RWPE1 (cell line): Measurements from ENCODE around the gene EZH1.

ENCODE experiments used
- CTCF ChIA-PET: fragments of 350-600 bp; sonication (Branson Sonifier 250); formaldehyde crosslinking; extraction: SDS; loops from one replicate; lab custom pipeline; 2021; lab: Yijun Ruan, JAX
- POLR2A ChIA-PET: fragments of 400-600 bp; formaldehyde crosslinking; extraction: SDS; loops from one replicate; lab custom pipeline; 2020; ENCODE audit warnings: antibody characterized with exemption; ENCODE audit not compliant: low non-redundant PET; lab: Yijun Ruan, JAX
- DNase-seq: peaks from one replicate; pipeline ENCODE4 v3.0.0; 2012; ENCODE audit warnings: low spot score
- H3K27ac ChIP-seq: fragments of 450-650 bp; 2 replicates; pipeline ENCODE4 v1.5.1; 2017
- CTCF ChIP-seq: fragments of 450-650 bp; conservative IDR thresholded peaks from 2 replicates; pipeline ENCODE4 v1.5.1; 2017; ENCODE audit warnings: low read depth, mild to moderate bottlenecking

EZH1 gene

GRCh38 chr17:42704837-42705494, 39.9 kb downstream of the EZH1 start:
- CTCF ChIA-PET, result no interaction called here
- TF ChIP-seq CTCF, result no peak
- DNase-seq, result no peak
- no peak overlapping the region for H3K27ac ChIP-seq
- POLR2A ChIA-PET, result no interaction called here

GRCh38 chr17:42704490-42704836, 40.4 kb downstream of the EZH1 start:
- H3K27ac ChIP-seq, result no peak overlapping the region
- TF ChIP-seq CTCF, result no peak
- no peak for DNase-seq
- ChIA-PET POLR2A (no interaction called here), CTCF (interaction anchor here (0.7 kb wide), 1 partner anchor 150 kb away, joined by 3 read pairs; no protein-coding TSS in a partner anchor)

GRCh38 chr17:42702446-42702845, 42.4 kb downstream of the EZH1 start:
- ChIA-PET CTCF (no interaction called here), POLR2A (no interaction called here)
- TF ChIP-seq CTCF, result no peak

GRCh38 chr17:42700586-42701289, 44.1 kb downstream of the EZH1 start:
- no peak for TF ChIP-seq CTCF
- ChIA-PET POLR2A (no interaction called here), CTCF (interaction anchor here (0.6 kb wide), 1 partner anchor 123 kb away, joined by 3 read pairs; the partner anchor contains the start of gene BECN1)
- H3K27ac ChIP-seq, result no peak overlapping the region; the same call in 1 of the 2 replicates
- DNase-seq, result no peak

More at GRCh38 chr17:42702446-42702845, 42.4 kb downstream of the EZH1 start:
- no peak overlapping the region; the same call in 1 of the 2 replicates for H3K27ac ChIP-seq
- no peak for DNase-seq

- CTCF ChIA-PET, result interaction anchor here (1.0 kb wide), 1 partner anchor 121 kb away, joined by 4 read pairs; no protein-coding TSS in a partner anchor
- POLR2A ChIA-PET, result no interaction called here
- DNase-seq, result no peak
- H3K27ac ChIP-seq, result peak overlapping the region; percentile 59
- no peak for TF ChIP-seq CTCF
Observed at GRCh38 chr17:42699415-42699740, 45.5 kb downstream of the EZH1 start.

GRCh38 chr17:42698736-42699414, 46.0 kb downstream of the EZH1 start:
- DNase-seq, result peak; percentile 52
- peak overlapping the region; percentile 59 for H3K27ac ChIP-seq
- no peak for TF ChIP-seq CTCF
- ChIA-PET CTCF (interaction anchor here (0.6 to 1.0 kb wide), 2 partner anchors 120 to 675 kb away, joined by 3 to 4 read pairs; no protein-coding TSS in a partner anchor), POLR2A (interaction anchor here (0.6 kb wide), 1 partner anchor 9 kb away, joined by 4 read pairs; no protein-coding TSS in a partner anchor)
